NB4 (cell line): ENCODE data around the gene SLC25A25.

Source experiments
- DNase-seq: peaks from one replicate; pipeline ENCODE4 v3.0.0; 2010; ENCODE audit warnings: low read depth
- H3K4me3 ChIP-seq: one replicate; pipeline ENCODE4 v1.5.1; 2011; ENCODE audit warnings: mild to moderate bottlenecking, low read depth, low read length, moderate library complexity
- MAX ChIP-seq: IDR thresholded peaks from 2 replicates; pipeline ENCODE4 v1.6.1; 2011; ENCODE audit warnings: low read depth, low read length
- MYC ChIP-seq: IDR thresholded peaks from 2 replicates; pipeline ENCODE4 v1.6.1; 2011; ENCODE audit warnings: low read depth, low read length
- POLR2A ChIP-seq: IDR thresholded peaks from 2 replicates; pipeline ENCODE4 v1.6.1; 2011; ENCODE audit warnings: mild to moderate bottlenecking; ENCODE audit not compliant: insufficient read length; ENCODE audit errors: extremely low read depth
- TF ChIP-seq, protein P1 (sequence below): IDR thresholded peaks from one replicate; pipeline ENCODE4 v1.5.1; 2012; ENCODE audit warnings: low read depth, low read length

The SLC25A25 gene

DNA sequence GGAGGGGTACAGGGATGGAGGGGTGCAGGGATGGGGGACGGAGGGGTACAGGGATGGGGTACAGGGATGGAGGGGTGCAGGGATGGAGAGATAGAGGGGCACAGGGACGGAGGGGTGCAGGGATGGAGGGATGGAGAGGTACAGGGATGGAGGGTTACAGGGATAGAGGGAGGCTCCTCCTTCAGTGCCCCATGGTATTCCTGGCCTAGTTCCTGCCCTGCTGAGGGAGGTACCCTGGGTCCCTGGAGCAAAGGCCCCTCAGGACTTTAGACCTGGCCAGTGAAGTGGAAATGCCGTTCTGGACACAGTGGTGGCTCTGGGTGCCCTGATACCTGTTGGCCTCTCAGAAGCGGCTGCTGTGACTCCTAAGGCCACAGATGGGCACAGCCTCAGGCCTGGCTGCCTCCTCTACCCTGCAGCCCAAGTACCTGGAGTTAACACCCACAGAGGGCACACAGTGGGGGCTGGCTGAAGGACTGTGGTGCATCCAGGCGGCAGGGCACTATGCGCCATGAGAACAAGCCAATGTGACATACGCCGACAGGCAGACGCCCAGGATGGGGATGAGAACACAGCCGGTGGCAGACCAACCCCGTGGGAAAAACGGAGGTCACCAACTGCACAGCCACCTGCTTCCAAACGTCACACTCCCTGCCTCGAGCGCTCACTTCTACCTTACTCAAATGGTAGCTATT is 51.1 kb downstream of the SLC25A25 start:
- no peak overlapping the region for H3K4me3 ChIP-seq
- DNase-seq: no peak
- TF ChIP-seq MAX (no peak), MYC (no peak), POLR2A (no peak)
- TF ChIP-seq, protein P1, sequence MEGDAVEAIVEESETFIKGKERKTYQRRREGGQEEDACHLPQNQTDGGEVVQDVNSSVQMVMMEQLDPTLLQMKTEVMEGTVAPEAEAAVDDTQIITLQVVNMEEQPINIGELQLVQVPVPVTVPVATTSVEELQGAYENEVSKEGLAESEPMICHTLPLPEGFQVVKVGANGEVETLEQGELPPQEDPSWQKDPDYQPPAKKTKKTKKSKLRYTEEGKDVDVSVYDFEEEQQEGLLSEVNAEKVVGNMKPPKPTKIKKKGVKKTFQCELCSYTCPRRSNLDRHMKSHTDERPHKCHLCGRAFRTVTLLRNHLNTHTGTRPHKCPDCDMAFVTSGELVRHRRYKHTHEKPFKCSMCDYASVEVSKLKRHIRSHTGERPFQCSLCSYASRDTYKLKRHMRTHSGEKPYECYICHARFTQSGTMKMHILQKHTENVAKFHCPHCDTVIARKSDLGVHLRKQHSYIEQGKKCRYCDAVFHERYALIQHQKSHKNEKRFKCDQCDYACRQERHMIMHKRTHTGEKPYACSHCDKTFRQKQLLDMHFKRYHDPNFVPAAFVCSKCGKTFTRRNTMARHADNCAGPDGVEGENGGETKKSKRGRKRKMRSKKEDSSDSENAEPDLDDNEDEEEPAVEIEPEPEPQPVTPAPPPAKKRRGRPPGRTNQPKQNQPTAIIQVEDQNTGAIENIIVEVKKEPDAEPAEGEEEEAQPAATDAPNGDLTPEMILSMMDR: no peak

DNA sequence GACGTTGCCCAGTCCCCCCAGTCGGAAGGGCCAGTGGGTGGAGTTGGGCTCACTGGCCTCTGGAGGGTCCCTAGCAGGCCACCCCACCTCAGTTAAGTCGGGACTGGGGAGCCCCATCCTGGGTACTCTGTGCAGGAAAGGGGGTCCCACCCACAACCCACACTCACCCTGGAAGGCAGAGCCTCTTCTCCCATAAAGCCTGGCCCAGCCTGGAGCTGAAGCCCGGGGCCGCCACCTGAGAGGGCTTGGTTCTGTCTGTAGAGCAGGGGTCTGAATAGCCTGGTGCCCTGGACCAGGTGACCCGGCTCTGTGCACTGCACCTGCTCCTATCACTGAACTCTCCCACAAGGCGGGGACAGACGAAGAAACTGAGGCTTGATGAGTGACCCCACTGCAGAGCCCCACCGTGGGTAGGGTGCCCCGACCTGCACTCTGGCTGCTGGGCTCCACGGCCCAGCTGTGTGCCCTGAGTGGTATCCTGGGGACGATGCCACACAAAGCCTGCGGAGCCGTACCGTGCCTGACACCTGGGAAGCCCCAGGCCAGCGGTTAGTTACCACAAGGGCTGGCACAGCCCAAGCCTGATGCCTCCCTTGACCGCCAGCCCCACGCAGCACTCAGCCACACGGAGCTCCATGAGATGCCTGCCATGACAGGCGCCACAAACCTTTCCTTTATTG is 52.2 kb downstream of the SLC25A25 start:
- TF ChIP-seq MYC (no peak), POLR2A (no peak), MAX (no peak)
- TF ChIP-seq, protein P1: no peak
- H3K4me3 ChIP-seq: no peak overlapping the region

GRCh38 chr9:128120741-128121465 is 52.9 kb downstream of the SLC25A25 start:
- TF ChIP-seq POLR2A (no peak), MYC (no peak), MAX (no peak)
- TF ChIP-seq, protein P1: no peak
- no peak for DNase-seq
- H3K4me3 ChIP-seq: no peak overlapping the region

More for the DNA sequence above, 52.2 kb downstream of the SLC25A25 start:
- DNase-seq: no peak

GRCh38 chr9:128121466-128121810 is 53.4 kb downstream of the SLC25A25 start:
- H3K4me3 ChIP-seq: no peak overlapping the region
- TF ChIP-seq, protein P1: no peak
- TF ChIP-seq MAX (no peak), POLR2A (no peak), MYC (no peak)
- DNase-seq: no peak

DNA sequence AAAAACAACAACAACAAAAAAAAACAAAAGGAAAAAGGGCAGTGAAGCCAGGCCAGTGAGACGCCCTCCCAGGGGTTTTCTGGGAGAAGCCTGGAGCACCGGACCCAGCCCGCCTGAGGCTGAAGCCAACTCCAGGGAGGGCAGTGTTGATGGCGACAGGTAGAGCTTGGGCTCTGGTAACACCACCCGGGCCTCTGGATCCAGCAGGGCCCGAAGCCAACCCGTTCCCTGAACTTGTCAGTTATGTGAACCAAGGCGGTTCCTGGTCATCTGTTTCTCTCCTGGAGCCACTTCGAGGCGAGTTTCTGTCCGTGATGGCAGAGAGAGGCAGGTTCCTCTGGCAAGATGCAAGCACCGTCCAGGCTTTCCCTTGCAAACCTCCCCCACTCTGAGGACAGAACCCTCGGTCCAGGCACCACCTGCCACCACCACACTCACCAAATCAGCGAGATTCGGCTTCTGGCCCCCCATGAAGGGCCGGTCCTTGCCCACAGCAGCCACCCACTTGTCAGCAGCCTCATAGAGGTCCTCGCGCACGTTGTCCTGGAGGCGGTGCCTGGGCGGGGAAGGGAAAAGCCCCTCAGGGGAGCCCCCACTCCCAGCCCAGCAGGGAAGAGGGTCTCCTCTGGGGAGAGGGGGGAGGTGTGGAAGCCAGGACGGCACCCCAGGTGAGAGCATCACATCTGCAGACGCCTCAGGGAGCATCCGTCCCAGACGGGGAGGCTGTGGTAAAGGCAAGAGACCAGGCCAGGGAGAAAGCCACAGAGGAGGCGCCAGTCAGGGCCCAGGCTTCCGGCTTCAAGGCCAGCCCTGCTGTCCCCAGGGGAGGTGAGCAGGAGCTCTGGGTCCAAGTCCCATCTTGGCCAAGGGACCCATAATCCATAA is 54.1 kb downstream of the SLC25A25 start:
- no peak for DNase-seq
- H3K4me3 ChIP-seq: no peak overlapping the region
- no peak for TF ChIP-seq MYC
- TF ChIP-seq, protein P1: no peak
- TF ChIP-seq MAX: no peak
